ACHN (cell line): Measurements from ENCODE around the gene UAP1.
A peak's percentile ranks its signal among the peaks of the same experiment; 100 is the strongest.
"Not testable (repeated sequence)": the region's sequence is repeated elsewhere in the genome, so short reads cannot be mapped to it uniquely, and the experiment has no call there.

Experiments used
- DNase-seq: peaks from one replicate; pipeline ENCODE4 v3.0.0-alpha.2; 2015
- in situ Hi-C: cut with HindIII; loops from 2 replicates; pipeline ENCODE4 v1.10.0; 2017; ENCODE audit warnings: low sequenced_read_pairs, low pct_ligation_motif_present, low pct_unique_long_range_greater_than_20kb

UAP1 gene

DNA sequence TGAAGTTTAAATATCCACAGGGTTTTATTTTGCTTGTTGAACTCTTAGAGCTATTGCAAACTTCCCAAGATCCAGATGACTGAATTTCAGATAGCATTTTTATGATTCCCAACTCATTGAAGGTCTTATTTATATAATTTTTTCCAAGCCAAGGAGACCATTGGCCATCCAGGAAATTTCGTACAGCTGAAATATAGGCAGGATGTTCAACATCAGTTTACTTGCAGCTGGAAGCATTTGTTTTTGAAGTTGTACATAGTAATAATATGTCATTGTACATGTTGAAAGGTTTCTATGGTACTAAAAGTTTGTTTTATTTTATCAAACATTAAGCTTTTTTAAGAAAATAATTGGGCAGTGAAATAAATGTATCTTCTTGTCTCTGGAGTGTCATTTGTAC lies 37.9 kb downstream of the UAP1 start:
- in situ Hi-C loops = no loop called here
- DNase-seq = no peak

DNA sequence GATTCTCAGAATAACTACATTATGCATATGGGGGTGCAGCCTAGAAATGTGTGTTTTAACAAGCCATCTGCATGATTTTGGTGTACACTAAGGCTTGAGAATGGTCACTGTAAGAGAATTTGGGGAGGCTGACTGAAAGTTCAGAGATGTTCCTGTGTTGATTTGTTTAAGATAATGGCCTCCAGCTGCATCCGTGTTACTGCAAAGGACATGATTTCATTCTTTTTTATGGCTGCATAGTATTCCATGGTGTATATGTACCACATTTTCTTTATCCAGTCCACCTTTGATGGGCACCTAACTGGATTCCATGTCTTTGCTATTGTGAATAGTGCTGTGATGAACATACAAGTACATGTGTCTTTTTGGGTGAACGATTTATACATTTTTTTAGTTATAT lies 41.6 kb downstream of the UAP1 start:
- in situ Hi-C loops, DNase-seq: not testable (repeated sequence)

GRCh38 chr1:162605225-162605927 lies 43.9 kb downstream of the UAP1 start:
- DNase-seq = peak; percentile 47
- in situ Hi-C loops = no loop called here

DNA sequence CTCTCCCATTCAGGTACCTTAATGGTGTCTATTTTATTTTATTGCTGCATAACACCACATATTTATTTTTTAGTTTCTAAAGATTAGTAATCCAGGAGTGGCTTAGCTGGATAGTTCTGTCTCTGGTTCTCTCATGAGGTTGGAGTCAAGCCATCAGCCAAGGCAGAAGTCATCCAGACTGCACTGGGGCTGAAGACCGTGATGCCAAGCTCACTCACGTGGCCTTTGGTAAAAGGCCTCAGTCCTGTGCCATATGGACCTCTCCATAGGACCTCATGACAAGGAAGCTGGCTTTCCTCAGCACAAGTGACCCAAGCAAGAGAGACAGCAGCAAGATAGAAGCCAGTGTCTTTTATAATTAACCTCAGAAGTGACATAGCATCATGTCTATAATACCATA lies 47.8 kb downstream of the UAP1 start:
- in situ Hi-C loops = no loop called here
- no peak for DNase-seq

GRCh38 chr1:162612606-162613400 lies 51.3 kb downstream of the UAP1 start:
- no peak for DNase-seq
- in situ Hi-C loops = no loop called here

DNA sequence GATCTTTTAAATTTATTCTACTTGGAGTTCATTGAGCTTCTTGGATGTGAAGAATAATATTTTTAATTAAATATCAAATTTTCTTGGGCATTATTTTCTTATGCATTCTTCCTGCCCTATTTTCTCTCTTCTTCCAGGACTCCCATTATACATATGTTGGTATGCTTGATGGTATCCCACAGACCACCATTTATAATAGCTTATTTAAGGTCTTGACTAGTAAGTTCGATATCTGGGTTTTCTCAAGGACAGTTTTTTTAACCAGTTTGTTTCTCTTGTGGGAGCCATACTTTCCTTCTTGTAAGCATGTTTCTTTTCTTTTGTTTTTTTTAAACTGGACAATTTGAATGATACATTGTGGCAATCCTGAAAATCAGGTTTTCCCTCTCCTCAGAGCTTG lies 55.3 kb downstream of the UAP1 start:
- DNase-seq = peak; percentile 11
- in situ Hi-C loops = no loop called here

- DNase-seq = no peak
- in situ Hi-C loops = no loop called here
These were observed 56.0 kb downstream of the UAP1 start for GRCh38 chr1:162617513-162617912.

GRCh38 chr1:162619076-162619475 lies 57.6 kb downstream of the UAP1 start:
- in situ Hi-C loops = no loop called here
- no peak for DNase-seq

DNA sequence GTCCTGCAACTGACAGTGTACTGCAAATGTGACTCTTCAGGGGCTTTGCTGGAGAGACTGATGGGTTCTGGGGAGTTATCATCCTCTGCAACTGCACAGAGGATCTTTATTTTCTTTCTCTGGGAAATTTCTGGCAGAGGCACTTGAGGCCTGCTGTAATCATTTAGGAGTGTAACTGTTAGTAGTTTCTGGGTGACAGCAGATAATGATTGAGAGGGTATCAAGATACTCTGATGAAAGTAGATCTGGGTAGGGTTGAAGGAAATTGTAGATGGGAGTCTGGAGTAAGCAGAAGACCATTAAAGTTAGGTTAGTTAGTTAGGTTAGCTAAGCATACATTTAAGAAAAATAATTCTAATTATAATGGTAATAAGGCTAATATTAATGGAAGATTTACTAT lies 59.7 kb downstream of the UAP1 start:
- DNase-seq = no peak
- in situ Hi-C loops = no loop called here

- no peak for DNase-seq
- in situ Hi-C loops = no loop called here
These were observed 64.2 kb downstream of the UAP1 start for GRCh38 chr1:162625679-162626078.

DNA sequence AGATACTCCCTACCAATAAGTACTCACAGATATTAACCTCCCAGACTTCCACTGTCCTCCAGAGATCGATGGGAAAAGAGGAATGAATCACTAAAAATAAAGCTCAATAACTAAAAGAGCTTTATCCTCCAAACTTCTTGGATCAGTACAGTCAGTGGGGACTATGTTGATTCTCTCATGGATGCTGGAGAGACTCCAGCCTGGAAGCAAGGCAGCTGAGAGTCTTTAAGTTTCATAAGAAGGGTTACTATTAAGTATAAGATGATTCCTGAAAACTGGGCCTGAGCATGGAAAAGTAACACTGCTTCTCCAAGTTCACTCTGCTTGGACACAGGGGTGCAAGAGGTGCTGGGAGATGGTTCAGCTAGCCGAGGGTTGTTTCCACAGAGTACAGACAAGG lies 64.6 kb downstream of the UAP1 start:
- in situ Hi-C loops = no loop called here

DNA sequence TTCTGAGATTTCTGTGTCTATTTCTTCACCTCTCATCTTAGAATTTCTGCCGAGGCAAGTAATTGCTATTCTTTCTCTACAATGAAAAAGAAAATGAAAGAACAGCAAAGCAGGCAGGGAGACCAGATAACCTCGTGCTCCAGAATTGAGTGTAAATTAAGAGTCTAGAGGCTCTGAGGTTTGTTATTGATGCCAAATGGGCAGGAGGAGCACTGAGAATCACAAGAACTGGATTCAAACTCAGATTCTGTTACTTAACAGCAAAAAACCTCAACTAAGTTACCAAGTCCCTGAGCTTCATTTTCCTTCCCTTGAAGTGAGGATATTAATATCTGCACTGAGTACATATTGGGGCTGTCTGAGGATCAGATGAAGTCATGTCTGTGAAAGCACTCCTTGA lies 65.2 kb downstream of the UAP1 start:
- in situ Hi-C loops = no loop called here
- DNase-seq = no peak

More for the DNA sequence above, 64.6 kb downstream of the UAP1 start:
- DNase-seq = no peak

DNA sequence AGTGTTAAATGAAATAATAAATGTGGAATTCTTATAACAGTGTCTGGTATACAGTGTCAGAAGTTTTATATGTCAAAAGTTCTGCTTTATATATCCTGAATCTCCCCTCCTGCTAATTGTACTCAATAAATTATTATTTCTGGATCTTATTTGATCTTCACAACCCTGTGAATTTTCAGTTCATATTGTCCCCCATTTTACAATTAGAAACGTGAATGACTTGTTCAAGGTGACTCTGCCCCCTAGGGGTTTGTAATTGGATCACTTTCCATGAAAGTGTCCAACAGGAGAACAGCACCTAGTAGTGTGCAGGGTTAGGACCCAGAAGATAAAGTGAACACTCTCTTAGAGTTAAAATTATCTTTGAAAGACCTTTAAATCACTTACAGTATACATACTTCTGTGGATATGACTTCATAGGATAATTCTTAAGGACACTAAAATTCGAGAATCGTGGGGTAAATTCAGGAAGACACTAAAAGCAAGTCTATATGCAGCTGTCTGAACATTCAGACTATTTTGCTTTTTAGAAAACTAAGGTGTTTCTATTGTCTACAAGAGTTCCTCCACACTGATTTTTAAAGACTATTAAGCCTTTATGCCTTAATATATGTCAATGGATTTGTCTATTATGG lies 66.3 kb downstream of the UAP1 start:
- peak; percentile 51 for DNase-seq
- in situ Hi-C loops = no loop called here

DNA sequence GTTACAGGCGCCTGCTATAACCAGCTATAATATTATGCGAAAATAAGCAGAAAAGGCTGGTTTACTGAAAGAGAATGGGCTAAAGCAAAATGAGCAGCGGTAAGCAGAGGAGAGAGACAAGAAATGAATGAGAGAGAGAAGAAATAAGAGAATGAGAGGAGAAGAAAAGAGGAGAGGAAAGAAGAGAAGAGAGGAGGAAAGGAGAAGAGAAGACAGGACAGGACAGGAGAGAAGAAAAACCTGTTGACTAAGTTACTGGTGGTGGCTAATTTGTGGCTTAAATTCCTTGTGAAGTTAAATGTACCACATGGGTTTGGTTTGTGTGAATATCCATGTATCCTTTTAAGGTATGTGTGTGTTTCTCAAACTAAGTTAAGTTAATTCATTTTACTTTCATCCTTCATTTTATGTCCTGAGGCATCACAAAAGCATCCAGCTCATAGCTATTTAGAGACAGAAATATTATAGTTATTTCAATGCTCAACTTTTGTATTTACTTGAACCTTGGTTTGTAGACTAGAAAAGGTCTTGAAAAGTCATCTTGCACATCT lies 67.6 kb downstream of the UAP1 start:
- no peak for DNase-seq
- in situ Hi-C loops = no loop called here

DNA sequence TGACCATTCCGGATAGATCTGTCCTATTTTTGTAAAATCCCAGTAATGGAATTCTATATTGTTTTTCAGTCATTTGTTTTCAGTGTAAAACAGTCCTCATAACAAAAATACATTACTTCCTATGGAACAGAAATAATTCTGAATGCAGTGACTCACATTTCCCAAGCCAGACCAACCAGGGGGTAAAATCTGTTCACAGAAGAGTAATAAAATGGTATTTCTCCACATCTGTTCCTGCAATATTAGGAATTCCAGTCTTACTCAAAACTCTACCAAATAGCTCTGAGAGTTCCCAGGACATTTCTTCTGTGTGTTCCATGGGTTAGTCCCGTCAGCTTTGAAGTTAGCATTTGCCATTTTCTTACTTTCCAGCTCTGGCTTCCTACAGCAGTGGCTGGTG lies 68.1 kb downstream of the UAP1 start:
- DNase-seq = no peak
- in situ Hi-C loops = no loop called here

DNA sequence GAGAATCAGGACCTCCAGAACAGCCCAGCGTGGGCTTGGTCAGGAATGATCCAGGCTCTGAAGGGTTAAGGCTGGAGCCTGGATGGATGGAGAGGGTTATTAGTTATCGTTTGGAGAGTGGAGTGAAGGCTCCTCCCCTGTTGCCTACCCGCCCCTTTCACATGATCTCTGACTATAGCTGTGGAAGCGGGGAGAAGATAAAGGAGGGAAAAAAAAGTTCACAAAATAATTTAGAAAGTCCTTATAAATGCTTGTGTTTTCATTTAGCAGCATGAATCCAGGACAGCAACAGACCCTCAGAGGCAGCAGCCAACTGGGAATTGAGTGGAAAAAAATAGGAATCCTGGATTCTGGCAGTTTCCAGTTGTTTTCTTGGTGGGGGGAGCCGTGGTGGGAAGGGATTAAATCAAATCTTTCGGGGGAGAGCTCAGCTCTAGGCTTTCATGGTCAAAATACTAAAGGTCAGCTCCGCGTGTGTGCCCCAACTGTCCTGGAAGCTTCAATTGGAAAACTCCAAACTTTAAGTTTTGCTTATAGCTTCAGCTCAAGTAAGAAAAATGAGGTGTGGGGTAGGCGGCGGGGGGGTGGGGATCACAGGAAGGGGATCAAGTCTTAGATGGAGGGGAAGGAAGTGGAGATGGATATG lies 70.1 kb downstream of the UAP1 start:
- in situ Hi-C loops = no loop called here
- DNase-seq = no peak

DNA sequence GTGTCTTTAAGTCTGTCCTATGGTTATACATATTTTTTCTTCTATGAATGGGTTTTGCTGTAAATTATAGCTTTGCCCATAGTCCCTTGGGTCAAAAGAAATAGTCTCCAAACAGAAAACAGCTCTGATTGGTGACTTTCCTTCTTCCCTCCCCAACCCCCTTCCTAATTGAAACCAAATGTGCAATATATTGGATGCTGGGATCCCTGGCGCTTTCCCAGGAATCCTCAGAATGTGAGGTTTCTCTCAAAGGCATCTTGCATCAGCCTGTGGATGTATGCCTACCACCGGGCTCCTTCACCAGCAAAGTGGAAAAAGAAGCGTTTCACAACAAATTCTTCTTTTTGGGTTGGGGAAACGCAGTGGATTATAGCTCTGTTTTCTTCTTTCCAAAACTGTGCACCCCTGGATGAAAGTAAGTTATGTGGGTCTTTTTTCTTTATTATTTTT lies 70.7 kb downstream of the UAP1 start, which contains the start of gene DDR2:
TSS of gene DDR2 (plus strand) at position 248 of the 450 bp plus-strand sequence. CDS start 86,600 bp downstream, outside the sequence.
- no peak for DNase-seq
- in situ Hi-C loops = no loop called here

DNA sequence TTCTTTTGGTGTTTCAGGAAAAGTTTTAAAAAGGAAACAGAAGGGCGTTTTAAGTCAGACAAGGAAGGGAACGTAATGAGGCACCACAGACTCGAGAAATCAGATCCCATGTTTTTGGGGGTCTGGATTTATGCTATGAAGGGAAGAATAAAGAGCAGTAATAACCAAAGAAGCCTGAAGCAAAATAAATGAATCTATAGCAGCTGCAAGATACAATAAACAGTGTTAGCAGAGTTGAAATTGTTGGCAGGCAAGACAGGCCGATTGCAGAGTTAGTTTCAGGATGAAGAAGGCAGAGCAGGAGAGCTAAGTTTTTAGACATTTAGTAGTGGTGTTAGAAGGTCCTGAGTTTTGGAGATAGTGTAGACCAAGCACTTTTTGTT lies 71.2 kb downstream of the UAP1 start:
- no peak for DNase-seq
- in situ Hi-C loops = no loop called here
